ENCODE data around the gene MTG1.

- TF ChIP-seq SP1 (IDR thresholded peaks at IDR 0.05) = no peak
- TF ChIP-seq SUZ12 (IDR thresholded peaks at IDR 0.05) = no peak
- no peak for TF ChIP-seq ARNT (IDR thresholded peaks at IDR 0.05)
- TF ChIP-seq TARDBP (IDR thresholded peaks at IDR 0.05) = no peak
- TF ChIP-seq ELF4 (IDR thresholded peaks at IDR 0.05) = no peak
- no peak for TF ChIP-seq NFRKB (IDR thresholded peaks at IDR 0.05)
- no peak for TF ChIP-seq FOXK2 (IDR thresholded peaks at IDR 0.05)
- TF ChIP-seq FOXM1 (IDR thresholded peaks at IDR 0.05; ENCODE audit: borderline replicate concordance) = no peak
- TF ChIP-seq, protein P1, sequence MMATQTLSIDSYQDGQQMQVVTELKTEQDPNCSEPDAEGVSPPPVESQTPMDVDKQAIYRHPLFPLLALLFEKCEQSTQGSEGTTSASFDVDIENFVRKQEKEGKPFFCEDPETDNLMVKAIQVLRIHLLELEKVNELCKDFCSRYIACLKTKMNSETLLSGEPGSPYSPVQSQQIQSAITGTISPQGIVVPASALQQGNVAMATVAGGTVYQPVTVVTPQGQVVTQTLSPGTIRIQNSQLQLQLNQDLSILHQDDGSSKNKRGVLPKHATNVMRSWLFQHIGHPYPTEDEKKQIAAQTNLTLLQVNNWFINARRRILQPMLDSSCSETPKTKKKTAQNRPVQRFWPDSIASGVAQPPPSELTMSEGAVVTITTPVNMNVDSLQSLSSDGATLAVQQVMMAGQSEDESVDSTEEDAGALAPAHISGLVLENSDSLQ (IDR thresholded peaks at IDR 0.05) = no peak
- no peak for TF ChIP-seq FOXA1 (IDR thresholded peaks at IDR 0.05)
- TF ChIP-seq BHLHE40 (IDR thresholded peaks at IDR 0.05; ENCODE audit: borderline replicate concordance) = no peak
- no peak for TF ChIP-seq L3MBTL2 (conservative IDR thresholded peaks at IDR 0.05)
Observed at GRCh38 chr10:133379152-133379800, 14.7 kb upstream of the MTG1 start, which contains the start of gene PAOX.

All from HEK293T (cell line).